ENCODE data around the gene SEMA3A. TPM values are rescaled to one million over a fixed set of nuclear protein-coding genes. Genes with fewer than 3 reads are reported as not detected.

The SEMA3A gene
- total RNA-seq, 4 donors from 2014 or later = 3.1 to 88.9 (median 6.5) TPM

DNA sequence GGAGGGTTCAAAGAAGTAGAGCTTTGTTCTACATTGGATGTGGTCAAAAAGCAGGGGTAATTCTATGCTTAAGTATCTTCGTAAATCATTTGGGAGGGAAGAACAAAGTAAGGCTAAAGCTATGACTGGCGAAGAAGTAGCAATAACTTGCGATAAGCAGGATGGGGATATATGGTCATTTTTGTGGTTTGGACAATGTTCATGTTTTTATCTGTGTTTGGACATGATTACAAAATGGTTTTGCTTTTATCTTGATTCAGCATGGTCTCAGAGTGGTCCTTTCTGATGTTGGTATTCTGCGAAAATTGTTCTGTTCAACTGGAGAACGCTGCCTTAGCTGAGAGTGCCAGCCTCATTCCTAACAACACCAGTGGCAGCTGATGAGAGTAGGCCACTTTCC lies 208.8 kb downstream of the SEMA3A start:
- Histone ChIP-seq H3K36me3 (no peaks in the 10 kb centered on the region), H3K27me3 (no peaks in the 10 kb centered on the region), H3K4me1 (no peaks in the 10 kb centered on the region), H3K27ac (no peak overlapping the region), H3K9me3 (no peaks in the 10 kb centered on the region), H3K4me3 (no peak overlapping the region)
- DNase-seq = no peak
- no peak for TF ChIP-seq POLR2A (IDR thresholded peaks at IDR 0.05)
- intact Hi-C loops (cut with DNase I; ENCODE audit: low total_unique reads) = no loop called here

DNA sequence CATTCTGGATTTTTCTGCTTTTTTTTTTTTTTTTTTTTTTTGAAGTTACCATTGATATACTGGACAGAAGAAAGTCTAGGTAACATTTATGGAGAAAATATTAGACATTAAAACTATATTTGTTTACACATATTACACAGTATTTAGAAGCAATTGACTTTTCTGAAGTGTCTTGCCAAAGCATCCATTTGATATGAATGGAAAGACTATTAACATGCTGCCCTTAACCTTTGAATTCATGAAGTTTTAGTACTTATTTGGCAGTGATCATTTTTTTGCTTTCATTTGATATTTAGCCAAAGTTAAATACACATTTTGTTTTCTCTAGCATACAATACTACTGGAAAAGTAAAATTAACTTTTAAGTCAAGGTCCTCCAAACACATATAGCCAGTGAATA lies 210.0 kb downstream of the SEMA3A start:
- H3K36me3 ChIP-seq = no peaks in the 10 kb centered on the region
- TF ChIP-seq, protein P1, sequence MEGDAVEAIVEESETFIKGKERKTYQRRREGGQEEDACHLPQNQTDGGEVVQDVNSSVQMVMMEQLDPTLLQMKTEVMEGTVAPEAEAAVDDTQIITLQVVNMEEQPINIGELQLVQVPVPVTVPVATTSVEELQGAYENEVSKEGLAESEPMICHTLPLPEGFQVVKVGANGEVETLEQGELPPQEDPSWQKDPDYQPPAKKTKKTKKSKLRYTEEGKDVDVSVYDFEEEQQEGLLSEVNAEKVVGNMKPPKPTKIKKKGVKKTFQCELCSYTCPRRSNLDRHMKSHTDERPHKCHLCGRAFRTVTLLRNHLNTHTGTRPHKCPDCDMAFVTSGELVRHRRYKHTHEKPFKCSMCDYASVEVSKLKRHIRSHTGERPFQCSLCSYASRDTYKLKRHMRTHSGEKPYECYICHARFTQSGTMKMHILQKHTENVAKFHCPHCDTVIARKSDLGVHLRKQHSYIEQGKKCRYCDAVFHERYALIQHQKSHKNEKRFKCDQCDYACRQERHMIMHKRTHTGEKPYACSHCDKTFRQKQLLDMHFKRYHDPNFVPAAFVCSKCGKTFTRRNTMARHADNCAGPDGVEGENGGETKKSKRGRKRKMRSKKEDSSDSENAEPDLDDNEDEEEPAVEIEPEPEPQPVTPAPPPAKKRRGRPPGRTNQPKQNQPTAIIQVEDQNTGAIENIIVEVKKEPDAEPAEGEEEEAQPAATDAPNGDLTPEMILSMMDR (IDR thresholded peaks at IDR 0.05) = no peak
- TF ChIP-seq POLR2A (IDR thresholded peaks at IDR 0.05) = no peak
- no peak overlapping the region for H3K27ac ChIP-seq
- no peak overlapping the region for H3K4me3 ChIP-seq
- H3K9me3 ChIP-seq = no peaks in the 10 kb centered on the region
- no peak for DNase-seq
- intact Hi-C loops (cut with DNase I; ENCODE audit: low total_unique reads) = no loop called here
- H3K27me3 ChIP-seq = no peaks in the 10 kb centered on the region
- no peaks in the 10 kb centered on the region for H3K4me1 ChIP-seq

DNA sequence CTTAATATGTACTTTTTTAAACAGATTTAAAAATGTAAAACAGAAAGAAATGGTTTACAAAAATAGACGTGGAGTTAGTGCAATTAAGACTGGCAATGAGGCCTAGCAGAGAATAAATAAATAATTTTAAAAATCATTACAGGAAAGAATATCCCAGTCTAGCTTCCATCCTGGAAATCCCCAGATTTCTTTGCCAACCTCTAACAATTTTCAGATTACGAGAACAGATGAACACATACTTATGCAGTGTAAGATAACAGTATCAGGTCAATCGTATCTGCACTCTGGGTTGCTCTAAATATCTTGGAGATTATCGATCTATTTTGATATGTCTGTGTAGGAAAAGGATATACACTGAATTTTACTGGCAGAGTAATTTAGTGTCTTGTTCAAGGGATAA lies 210.5 kb downstream of the SEMA3A start:
- no peaks in the 10 kb centered on the region for H3K9me3 ChIP-seq
- H3K27ac ChIP-seq = no peak overlapping the region
- no peak overlapping the region for H3K4me3 ChIP-seq
- H3K4me1 ChIP-seq = no peaks in the 10 kb centered on the region
- no peaks in the 10 kb centered on the region for H3K36me3 ChIP-seq
- H3K27me3 ChIP-seq = no peaks in the 10 kb centered on the region
- intact Hi-C loops (cut with DNase I; ENCODE audit: low total_unique reads) = no loop called here
- TF ChIP-seq, protein P1 (IDR thresholded peaks at IDR 0.05) = no peak
- no peak for TF ChIP-seq POLR2A (IDR thresholded peaks at IDR 0.05)
- DNase-seq = no peak

DNA sequence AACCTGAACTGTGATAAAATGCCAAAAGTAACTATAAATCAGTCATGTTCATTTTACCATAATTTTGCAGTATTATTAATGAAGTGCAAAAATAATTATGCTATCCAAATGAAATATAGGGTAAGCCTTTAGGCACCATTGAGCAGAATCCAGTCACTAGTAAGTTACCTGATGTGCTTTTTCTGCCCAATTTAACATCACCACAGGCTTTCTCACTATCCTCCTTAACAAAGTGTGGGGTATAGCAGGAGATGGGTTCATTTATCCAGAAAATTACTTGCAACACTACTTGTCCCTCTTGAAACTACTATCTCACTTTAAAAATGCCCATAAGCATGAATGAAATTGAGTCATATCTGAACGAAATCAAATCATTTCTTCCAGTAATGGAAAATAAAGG lies 211.0 kb downstream of the SEMA3A start:
- H3K27ac ChIP-seq = no peak overlapping the region
- TF ChIP-seq, protein P1 (IDR thresholded peaks at IDR 0.05) = no peak
- no peak for TF ChIP-seq POLR2A (IDR thresholded peaks at IDR 0.05)
- no peaks in the 10 kb centered on the region for H3K36me3 ChIP-seq
- no peak overlapping the region for H3K4me3 ChIP-seq
- H3K27me3 ChIP-seq = no peaks in the 10 kb centered on the region
- intact Hi-C loops (cut with DNase I; ENCODE audit: low total_unique reads) = no loop called here
- no peaks in the 10 kb centered on the region for H3K4me1 ChIP-seq
- DNase-seq = no peak
- no peaks in the 10 kb centered on the region for H3K9me3 ChIP-seq

DNA sequence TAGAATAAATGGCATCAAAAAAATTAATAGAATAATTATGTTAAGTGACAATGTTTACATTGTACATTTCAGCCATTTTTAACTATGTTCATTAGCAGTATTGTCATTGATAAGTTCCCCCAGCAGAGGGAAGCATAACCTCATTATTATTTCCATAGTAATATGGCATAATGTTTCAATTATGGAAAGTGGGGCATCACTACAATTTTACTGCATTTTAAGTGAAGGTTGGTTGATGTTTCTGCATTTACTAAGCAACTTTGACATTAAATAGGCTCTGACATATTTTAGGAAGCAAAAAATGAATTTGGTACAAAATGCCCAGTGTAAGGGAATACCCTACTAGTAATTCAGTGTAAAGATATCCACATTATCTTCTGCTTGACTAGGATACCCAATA lies 218.3 kb downstream of the SEMA3A start:
- no peak for DNase-seq
- no peaks in the 10 kb centered on the region for H3K27me3 ChIP-seq
- no peak overlapping the region for H3K4me3 ChIP-seq
- no peaks in the 10 kb centered on the region for H3K4me1 ChIP-seq
- H3K27ac ChIP-seq = no peak overlapping the region
- intact Hi-C loops (cut with DNase I; ENCODE audit: low total_unique reads) = no loop called here
- TF ChIP-seq, protein P1 (IDR thresholded peaks at IDR 0.05) = peak; percentile 28 to 61 (median 48)
- no peak for TF ChIP-seq POLR2A (IDR thresholded peaks at IDR 0.05)
- no peaks in the 10 kb centered on the region for H3K36me3 ChIP-seq
- H3K9me3 ChIP-seq = no peaks in the 10 kb centered on the region

DNA sequence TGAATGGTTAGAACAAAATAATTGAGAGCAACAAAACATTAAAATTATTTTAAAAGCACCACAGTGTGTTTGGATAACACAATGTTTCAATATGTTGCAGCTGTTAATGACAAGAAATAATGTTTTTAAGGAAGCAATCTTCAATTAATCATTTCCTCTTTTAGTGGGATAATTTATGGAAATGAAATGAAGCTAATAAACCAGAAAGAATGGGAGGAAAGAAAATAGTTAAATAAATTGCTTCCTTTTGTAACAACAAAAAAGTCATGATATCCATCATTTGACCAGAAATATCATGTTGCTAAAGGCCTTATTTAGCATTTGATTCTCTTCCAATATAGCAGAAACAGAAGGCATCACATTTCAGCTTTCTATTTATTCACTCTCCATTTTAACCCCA lies 224.5 kb downstream of the SEMA3A start:
- DNase-seq = no peak
- TF ChIP-seq, protein P1 (IDR thresholded peaks at IDR 0.05) = no peak
- TF ChIP-seq POLR2A (IDR thresholded peaks at IDR 0.05) = no peak
- intact Hi-C loops (cut with DNase I; ENCODE audit: low total_unique reads) = loop anchor here (5.0 kb wide), 1 partner anchor 1647 kb away; no protein-coding TSS in a partner anchor

More for the DNA sequence above, 224.5 kb downstream of the SEMA3A start:
- H3K4me1 ChIP-seq = no peaks in the 10 kb centered on the region
- no peaks in the 10 kb centered on the region for H3K9me3 ChIP-seq
- no peak overlapping the region for H3K27ac ChIP-seq
- no peak overlapping the region for H3K4me3 ChIP-seq
- no peaks in the 10 kb centered on the region for H3K27me3 ChIP-seq
- H3K36me3 ChIP-seq = no peaks in the 10 kb centered on the region
